CD14-positive monocyte (primary cell): ENCODE measurements around the gene SLC4A5. TPM values are rescaled to one million over a fixed set of nuclear protein-coding genes. Genes with fewer than 3 reads are reported as not detected.
A peak's percentile ranks its signal among the peaks of the same experiment; 100 is the strongest.

Experiments
- DNase-seq, 3 donors: peaks; one replicate each; pipeline ENCODE4 v3.0.0-alpha.2; 2011 to 2022
- H2AFZ ChIP-seq: 2 replicates; pipeline ENCODE4 v1.6.0; 2012; ENCODE audit warnings: mild to moderate bottlenecking, low read depth, low read length, inconsistent platforms; ENCODE audit not compliant: insufficient read depth, poor library complexity, severe bottlenecking
- H3K27ac ChIP-seq, 2 donors: 1 replicate in 1 of 2; 2 replicates in 1 of 2; pipeline ENCODE4 v1.5.1; 2012 to 2013; ENCODE audit warnings: low read length in 2 of 2, control low read depth in 1 of 2, inconsistent platforms in 1 of 2, low read depth in 1 of 2, mild to moderate bottlenecking in 1 of 2
- H3K27me3 ChIP-seq, 2 donors: one replicate each; pipeline versions ENCODE4 v1.6.0 to v1.6.1; 2011 to 2013; ENCODE audit warnings: low read length in 2 of 2; ENCODE audit not compliant: control insufficient read depth in 2 of 2, insufficient read depth in 2 of 2
- H3K36me3 ChIP-seq, 2 donors: replicated peaks in 1 of 2; 1 replicate in 1 of 2; 2 replicates in 1 of 2; pipeline versions ENCODE4 v1.5.1 to v1.6.1; 2012 to 2013; ENCODE audit warnings: low read length in 2 of 2, control low read depth in 1 of 2, inconsistent platforms in 1 of 2, mild to moderate bottlenecking in 1 of 2; ENCODE audit not compliant: insufficient read depth in 2 of 2, control insufficient read depth in 1 of 2
- H3K4me1 ChIP-seq, 2 donors: 1 replicate in 1 of 2; 2 replicates in 1 of 2; pipeline versions ENCODE4 v1.5.1 to v1.6.1; 2012 to 2013; ENCODE audit warnings: low read length in 2 of 2, control low read depth in 1 of 2, inconsistent platforms in 1 of 2, mild to moderate bottlenecking in 1 of 2, moderate library complexity in 1 of 2; ENCODE audit not compliant: insufficient read depth in 2 of 2, control insufficient read depth in 1 of 2
- H3K4me2 ChIP-seq: replicated peaks from 2 replicates; pipeline ENCODE3; 2012; ENCODE audit warnings: low read length, moderate library complexity, mild to moderate bottlenecking; ENCODE audit not compliant: poor library complexity, severe bottlenecking; ENCODE audit errors: extremely low read depth
- H3K4me3 ChIP-seq, 3 experiments: fragments of 200-600 bp in 1 of 3; sonication (generic) in 1 of 3; replicated peaks in 1 of 3; 1 replicate in 2 of 3; 2 replicates in 1 of 3; pipeline ENCODE4 v1.5.1; 2011 to 2013; ENCODE audit warnings: low read length in 3 of 3, mild to moderate bottlenecking in 3 of 3, control low read depth in 2 of 3, low read depth in 2 of 3, inconsistent platforms in 1 of 3, moderate library complexity in 1 of 3
- H3K79me2 ChIP-seq: 2 replicates; pipeline ENCODE4 v1.6.0; 2012; ENCODE audit warnings: mild to moderate bottlenecking, control low read depth, inconsistent platforms, low read length, moderate library complexity; ENCODE audit not compliant: insufficient read depth
- H3K9ac ChIP-seq: 2 replicates; pipeline ENCODE4 v1.6.0; 2017; ENCODE audit warnings: low read length, mild to moderate bottlenecking; ENCODE audit not compliant: insufficient read depth, poor library complexity, severe bottlenecking
- H3K9me3 ChIP-seq, 2 donors: replicated peaks in 1 of 2; 1 replicate in 1 of 2; 2 replicates in 1 of 2; pipeline versions ENCODE4 v1.5.1 to v1.6.1; 2012 to 2013; ENCODE audit warnings: low read length in 2 of 2, control low read depth in 1 of 2; ENCODE audit not compliant: control insufficient read depth in 1 of 2, insufficient read depth in 1 of 2
- H4K20me1 ChIP-seq: 2 replicates; pipeline ENCODE4 v1.6.0; 2012; ENCODE audit warnings: mild to moderate bottlenecking, low read length, control low read depth, moderate library complexity; ENCODE audit not compliant: insufficient read depth
- H3K27ac Mint-ChIP-seq, 7 donors: one replicate each; pipeline ENCODE4 v1.8.0; 2020; ENCODE audit warnings: mild to moderate bottlenecking in 7 of 7, mixed read lengths in 7 of 7, moderate library complexity in 6 of 7, inconsistent platforms in 2 of 7
- H3K27me3 Mint-ChIP-seq, 3 donors: one replicate each; pipeline ENCODE4 v1.8.0; 2021 to 2022; ENCODE audit warnings: low read depth in 3 of 3, mild to moderate bottlenecking in 3 of 3, mixed read lengths in 3 of 3, moderate library complexity in 3 of 3, inconsistent platforms in 1 of 3
- H3K36me3 Mint-ChIP-seq, 2 donors: one replicate each; pipeline ENCODE4 v1.8.0; 2020; ENCODE audit warnings: mixed read lengths in 2 of 2, inconsistent platforms in 1 of 2, mild to moderate bottlenecking in 1 of 2
- H3K4me1 Mint-ChIP-seq: one replicate; pipeline ENCODE4 v1.8.0; 2020; ENCODE audit warnings: mild to moderate bottlenecking, mixed read lengths
- H3K4me3 Mint-ChIP-seq, 2 donors: one replicate each; pipeline ENCODE4 v1.8.0; 2020; ENCODE audit warnings: mild to moderate bottlenecking in 2 of 2, mixed read lengths in 2 of 2, moderate library complexity in 1 of 2
- H3K9me3 Mint-ChIP-seq, 7 donors: one replicate each; pipeline ENCODE4 v1.8.0; 2020 to 2022; ENCODE audit warnings: mixed read lengths in 7 of 7, mild to moderate bottlenecking in 6 of 7, moderate library complexity in 6 of 7, inconsistent platforms in 2 of 7
- WGBS: methylation state at CpG from one replicate; pipeline ENCODE4 v1.1.5; 2013; ENCODE audit warnings: missing lambda C conversion rate; ENCODE audit not compliant: insufficient coverage; 5-methylcytosine and 5-hydroxymethylcytosine counted together
- intact Hi-C, 2 donors: fragments of 100-400 bp; cut with micrococcal nuclease; formaldehyde crosslinking; loops; one replicate each; pipeline versions ENCODE4 v1.15.0 to v1.15.1; 2023
- polyA plus RNA-seq, 3 donors: library from polyadenylated mRNA; depleted of rRNA in 1 of 3; unstranded in 2 of 3; stranded (reverse) in 1 of 3; fragments of 300-500 nt in 2 of 3; fragments of >200 nt in 1 of 3; fragmentation: Illumina TruSeq in 2 of 3; gene quantifications; 1 replicate in 2 of 3; 2 replicates in 1 of 3; pipeline ENCODE4 v1.2.3, GENCODE V29; 2012 to 2021
- TF ChIP-seq, protein P1 (sequence below): fragments of 200-600 bp; IDR thresholded peaks from one replicate; pipeline ENCODE4 v1.8.0; 2022; ENCODE audit warnings: antibody characterized with exemption, mild to moderate bottlenecking

Gene SLC4A5
- polyA plus RNA-seq, 3 donors = 0.10 to 1.1 TPM; not detected in 1

GRCh38 chr2:74178211-74179062 is 164.8 kb downstream of the SLC4A5 start, which contains the start of gene MOB1A:
Gene MOB1A, minus strand, starts transcription at chr2:74178879. Its CDS starts 205 bp downstream, at chr2:74178674.
- Histone ChIP-seq H3K4me3 (peak within 1 kb of the TSS; percentile 68 to 96 (median 84)), H2AFZ (peak within 1 kb of the TSS; percentile 79), H3K4me1 (peaks cover 59 to 81% of the 10 kb centered on the region in 2 donors), H4K20me1 (peaks cover 47% of the 10 kb centered on the region), H3K4me2 (peak within 1 kb of the TSS; percentile 84), H3K79me2 (peaks cover 69% of the 10 kb centered on the region), H3K9me3 (no peaks in the 10 kb centered on the region), H3K36me3 (no peaks in the 10 kb centered on the region), H3K27me3 (no peaks in the 10 kb centered on the region), H3K9ac (peak within 1 kb of the TSS; percentile 95), H3K27ac (peak within 1 kb of the TSS; percentile 90 to 94)
- H3K9me3 Mint-ChIP-seq = peaks cover 0 to 2% (median 0%) of the 10 kb centered on the region in 7 donors
- H3K36me3 Mint-ChIP-seq = peaks cover 5 to 12% of the 10 kb centered on the region in 2 donors
- DNase-seq = peak; percentile 98 to 99 (median 99)
- H3K4me1 Mint-ChIP-seq = peaks cover 56% of the 10 kb centered on the region
- peak within 1 kb of the TSS; percentile 89 to 97 (median 95) for H3K27ac Mint-ChIP-seq
- intact Hi-C loops = no loop called here
- TF ChIP-seq, protein P1, sequence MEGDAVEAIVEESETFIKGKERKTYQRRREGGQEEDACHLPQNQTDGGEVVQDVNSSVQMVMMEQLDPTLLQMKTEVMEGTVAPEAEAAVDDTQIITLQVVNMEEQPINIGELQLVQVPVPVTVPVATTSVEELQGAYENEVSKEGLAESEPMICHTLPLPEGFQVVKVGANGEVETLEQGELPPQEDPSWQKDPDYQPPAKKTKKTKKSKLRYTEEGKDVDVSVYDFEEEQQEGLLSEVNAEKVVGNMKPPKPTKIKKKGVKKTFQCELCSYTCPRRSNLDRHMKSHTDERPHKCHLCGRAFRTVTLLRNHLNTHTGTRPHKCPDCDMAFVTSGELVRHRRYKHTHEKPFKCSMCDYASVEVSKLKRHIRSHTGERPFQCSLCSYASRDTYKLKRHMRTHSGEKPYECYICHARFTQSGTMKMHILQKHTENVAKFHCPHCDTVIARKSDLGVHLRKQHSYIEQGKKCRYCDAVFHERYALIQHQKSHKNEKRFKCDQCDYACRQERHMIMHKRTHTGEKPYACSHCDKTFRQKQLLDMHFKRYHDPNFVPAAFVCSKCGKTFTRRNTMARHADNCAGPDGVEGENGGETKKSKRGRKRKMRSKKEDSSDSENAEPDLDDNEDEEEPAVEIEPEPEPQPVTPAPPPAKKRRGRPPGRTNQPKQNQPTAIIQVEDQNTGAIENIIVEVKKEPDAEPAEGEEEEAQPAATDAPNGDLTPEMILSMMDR = no peak
- H3K4me3 Mint-ChIP-seq = peak within 1 kb of the TSS; percentile 85 to 91
- no peaks in the 10 kb centered on the region for H3K27me3 Mint-ChIP-seq
- WGBS = under 1% methylated on average over 72 of the region's 84 CpGs

DNA sequence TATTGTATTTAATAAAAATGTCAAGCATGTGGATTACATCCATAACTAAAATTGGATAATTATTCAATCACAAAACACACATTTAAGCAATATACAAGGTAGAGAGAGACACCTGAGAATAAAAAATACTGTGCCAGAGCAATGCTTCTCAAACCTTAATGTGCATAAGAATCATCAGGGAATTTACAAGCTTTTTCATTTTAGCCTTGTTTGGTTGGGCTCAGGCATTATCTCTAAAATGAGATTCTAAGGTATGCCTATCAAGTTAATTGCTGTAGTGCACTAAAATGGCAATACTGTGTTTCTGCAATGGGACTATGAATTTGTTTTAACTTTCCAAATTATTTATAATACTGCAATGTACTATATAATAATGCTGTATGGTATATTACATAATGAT is 165.5 kb downstream of the SLC4A5 start:
- Histone ChIP-seq H3K4me2 (peak overlapping the region; percentile 84), H3K9me3 (no peaks in the 10 kb centered on the region), H3K79me2 (peaks cover 76% of the 10 kb centered on the region), H3K27ac (peak overlapping the region; percentile 90 to 94), H2AFZ (peak overlapping the region; percentile 79), H3K36me3 (peaks cover 0 to 4% of the 10 kb centered on the region in 2 donors), H3K9ac (peak overlapping the region; percentile 95), H3K27me3 (no peaks in the 10 kb centered on the region), H4K20me1 (peaks cover 54% of the 10 kb centered on the region), H3K4me3 (peak overlapping the region; percentile 68 to 96 (median 84)), H3K4me1 (peaks cover 52 to 74% of the 10 kb centered on the region in 2 donors)
- Mint-ChIP-seq H3K36me3 (peaks cover 5 to 16% of the 10 kb centered on the region in 2 donors), H3K27me3 (peaks cover 0 to 2% (median 0%) of the 10 kb centered on the region in 3 donors), H3K9me3 (peaks cover 0 to 2% (median 0%) of the 10 kb centered on the region in 7 donors), H3K4me1 (peaks cover 61% of the 10 kb centered on the region), H3K4me3 (peak overlapping the region; percentile 85 to 91), H3K27ac (peak overlapping the region; percentile 87 to 97 (median 93))
- no peak for DNase-seq
- TF ChIP-seq, protein P1 = no peak
- intact Hi-C loops = no loop called here
